MCF 10A (cell line): ENCODE results near the gene TRIM41. TPM values are rescaled to one million over a fixed set of nuclear protein-coding genes. Genes with fewer than 3 reads are reported as not detected.

ENCODE experiments used
- BruUV-seq: library from RNA; stranded (reverse); fragments of 400-500 nt; replicated peaks from 2 replicates; lab custom pipeline; 2021; lab: Mats Ljungman, UMichigan
- CTCF ChIA-PET: fragments of 300-600 bp; sonication (Branson Sonifier 250); formaldehyde crosslinking; extraction: SDS; loops from one replicate; lab custom pipeline; 2021; ENCODE audit warnings: antibody characterized with exemption, inconsistent platforms; lab: Yijun Ruan, JAX
- POLR2A ChIA-PET: fragments of 300-600, 350-650 bp; sonication (Branson Sonifier 250); formaldehyde crosslinking; extraction: SDS; loops from one replicate; lab custom pipeline; 2020; ENCODE audit warnings: antibody characterized with exemption, inconsistent platforms; lab: Yijun Ruan, JAX
- DNase-seq: peaks from one replicate; pipeline ENCODE4 v3.0.0-alpha.2; 2018; ENCODE audit not compliant: unreplicated experiment
- H3K27ac Mint-ChIP-seq: one replicate; pipeline ENCODE4 v1.8.0; 2022; ENCODE audit warnings: mild to moderate bottlenecking, low read depth, mixed read lengths; ENCODE audit not compliant: unreplicated experiment
- H3K27me3 Mint-ChIP-seq: one replicate; pipeline ENCODE4 v1.8.0; 2022; ENCODE audit warnings: mixed read lengths; ENCODE audit not compliant: insufficient read depth, unreplicated experiment
- H3K36me3 Mint-ChIP-seq: one replicate; pipeline ENCODE4 v1.8.0; 2022; ENCODE audit warnings: mild to moderate bottlenecking, moderate library complexity, mixed read lengths; ENCODE audit not compliant: insufficient read depth, unreplicated experiment
- H3K4me1 Mint-ChIP-seq: one replicate; pipeline ENCODE4 v1.8.0; 2022; ENCODE audit warnings: mixed read lengths; ENCODE audit not compliant: insufficient read depth, unreplicated experiment
- H3K4me3 Mint-ChIP-seq: one replicate; pipeline ENCODE4 v1.8.0; 2022; ENCODE audit warnings: mild to moderate bottlenecking, moderate library complexity, mixed read lengths; ENCODE audit not compliant: unreplicated experiment
- H3K9me3 Mint-ChIP-seq: one replicate; pipeline ENCODE4 v1.8.0; 2022; ENCODE audit warnings: mixed read lengths; ENCODE audit not compliant: unreplicated experiment
- CTCF ChIP-seq: fragments of 200-600 bp; IDR thresholded peaks from one replicate; pipeline ENCODE4 v1.8.0; 2022; ENCODE audit warnings: antibody characterized with exemption, mild to moderate bottlenecking; ENCODE audit not compliant: unreplicated experiment
- intact Hi-C: fragments of 100-400 bp; cut with micrococcal nuclease; formaldehyde crosslinking; loops from 2 replicates; pipeline ENCODE4 v1.14.1; 2022
- total RNA-seq: library from RNA; stranded (reverse); gene quantifications from 2 replicates; pipeline ENCODE4 v1.2.3, GENCODE V29; 2022

Gene TRIM41
- total RNA-seq, 1 experiment from 2014 or later, result 49.4 TPM

DNA sequence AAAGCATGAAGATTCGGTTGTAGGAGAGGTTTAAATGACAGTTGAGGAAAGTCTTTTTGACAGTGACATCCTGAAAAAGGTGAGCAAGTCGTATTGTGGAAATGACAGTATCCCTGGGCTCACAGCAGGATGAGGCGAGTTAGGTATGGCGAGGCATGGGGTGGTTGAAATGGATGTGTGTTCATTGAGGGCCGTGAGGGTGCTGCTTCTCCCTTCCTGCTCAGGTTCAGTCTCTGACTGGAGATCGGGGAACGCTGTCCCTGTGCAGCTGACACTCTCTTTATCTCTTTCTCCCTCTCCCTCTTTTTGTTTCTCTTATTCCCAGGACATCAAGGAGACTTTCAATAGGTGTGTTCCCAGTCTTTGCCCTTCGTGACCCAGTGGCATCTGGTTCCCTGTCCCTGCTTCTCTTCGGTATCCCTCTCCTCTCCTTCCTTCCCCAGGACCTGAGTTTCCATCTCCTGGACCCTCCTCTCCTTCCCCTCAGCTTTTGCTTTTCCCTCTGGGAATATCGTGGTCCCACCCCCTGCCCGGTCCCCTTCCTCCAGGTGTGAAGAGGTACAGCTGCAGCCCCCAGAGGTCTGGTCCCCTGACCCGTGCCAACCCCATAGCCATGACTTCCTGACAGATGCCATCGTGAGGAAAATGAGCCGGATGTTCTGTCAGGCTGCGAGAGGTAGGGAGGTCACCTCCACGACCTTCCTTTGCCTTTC lies 10.2 kb downstream of the TRIM41 start:
- Mint-ChIP-seq H3K36me3 (peaks cover 86% of the 10 kb centered on the region), H3K9me3 (no peaks in the 10 kb centered on the region), H3K4me1 (peaks cover 15% of the 10 kb centered on the region), H3K27ac (peak overlapping the region; percentile 6), H3K4me3 (no peak overlapping the region), H3K27me3 (no peaks in the 10 kb centered on the region)
- intact Hi-C loops, result no loop called here
- ChIA-PET POLR2A (interaction anchor here (0.6 to 19.6 kb wide), 5 partner anchors 9 to 22 kb away, joined by 3 to 374 read pairs (median 9); partner anchors contain the start of genes RACK1 and TRIM41), CTCF (interaction anchor here (0.6 to 1.1 kb wide), 2 partner anchors 29 to 42 kb away, joined by 3 read pairs; no protein-coding TSS in a partner anchor)
- TF ChIP-seq CTCF, result no peak
- no TSS peak for BruUV-seq
- no peak for DNase-seq

DNA sequence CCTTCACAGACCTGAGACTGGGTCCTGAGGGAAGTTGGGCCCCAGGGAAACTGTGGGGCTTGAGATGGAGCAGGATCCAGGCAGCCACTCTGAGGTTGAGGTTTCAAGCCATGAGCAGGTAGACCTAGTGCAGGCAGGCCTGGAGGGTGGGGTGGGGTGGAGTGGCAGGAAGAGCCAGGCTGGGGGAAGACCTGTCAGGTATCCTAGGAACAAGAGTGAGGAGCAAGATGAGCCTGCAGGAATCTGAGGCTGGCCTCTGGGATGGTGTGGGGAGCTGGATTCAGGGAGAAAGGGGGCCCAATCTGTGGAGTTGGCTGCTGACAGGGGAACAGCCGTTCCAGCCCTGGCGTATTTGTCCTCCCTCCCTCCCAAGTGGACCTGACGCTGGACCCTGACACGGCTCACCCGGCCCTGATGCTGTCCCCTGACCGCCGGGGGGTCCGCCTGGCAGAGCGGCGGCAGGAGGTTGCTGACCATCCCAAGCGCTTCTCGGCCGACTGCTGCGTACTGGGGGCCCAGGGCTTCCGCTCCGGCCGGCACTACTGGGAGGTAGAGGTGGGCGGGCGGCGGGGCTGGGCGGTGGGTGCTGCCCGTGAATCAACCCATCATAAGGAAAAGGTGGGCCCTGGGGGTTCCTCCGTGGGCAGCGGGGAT lies 10.8 kb downstream of the TRIM41 start:
- intact Hi-C loops, result no loop called here
- DNase-seq, result no peak
- ChIA-PET POLR2A (interaction anchor here (0.6 to 19.6 kb wide), 7 partner anchors 9 to 53 kb away, joined by 3 to 374 read pairs (median 5); partner anchors contain the start of genes RACK1 and TRIM41), CTCF (interaction anchor here (0.7 to 1.1 kb wide), 2 partner anchors 30 to 44 kb away, joined by 3 read pairs; no protein-coding TSS in a partner anchor)
- Mint-ChIP-seq H3K4me3 (no peak overlapping the region), H3K4me1 (peaks cover 18% of the 10 kb centered on the region), H3K36me3 (peaks cover 87% of the 10 kb centered on the region), H3K27ac (peak overlapping the region; percentile 6), H3K27me3 (no peaks in the 10 kb centered on the region), H3K9me3 (no peaks in the 10 kb centered on the region)
- no peak for TF ChIP-seq CTCF
- no TSS peak for BruUV-seq

DNA sequence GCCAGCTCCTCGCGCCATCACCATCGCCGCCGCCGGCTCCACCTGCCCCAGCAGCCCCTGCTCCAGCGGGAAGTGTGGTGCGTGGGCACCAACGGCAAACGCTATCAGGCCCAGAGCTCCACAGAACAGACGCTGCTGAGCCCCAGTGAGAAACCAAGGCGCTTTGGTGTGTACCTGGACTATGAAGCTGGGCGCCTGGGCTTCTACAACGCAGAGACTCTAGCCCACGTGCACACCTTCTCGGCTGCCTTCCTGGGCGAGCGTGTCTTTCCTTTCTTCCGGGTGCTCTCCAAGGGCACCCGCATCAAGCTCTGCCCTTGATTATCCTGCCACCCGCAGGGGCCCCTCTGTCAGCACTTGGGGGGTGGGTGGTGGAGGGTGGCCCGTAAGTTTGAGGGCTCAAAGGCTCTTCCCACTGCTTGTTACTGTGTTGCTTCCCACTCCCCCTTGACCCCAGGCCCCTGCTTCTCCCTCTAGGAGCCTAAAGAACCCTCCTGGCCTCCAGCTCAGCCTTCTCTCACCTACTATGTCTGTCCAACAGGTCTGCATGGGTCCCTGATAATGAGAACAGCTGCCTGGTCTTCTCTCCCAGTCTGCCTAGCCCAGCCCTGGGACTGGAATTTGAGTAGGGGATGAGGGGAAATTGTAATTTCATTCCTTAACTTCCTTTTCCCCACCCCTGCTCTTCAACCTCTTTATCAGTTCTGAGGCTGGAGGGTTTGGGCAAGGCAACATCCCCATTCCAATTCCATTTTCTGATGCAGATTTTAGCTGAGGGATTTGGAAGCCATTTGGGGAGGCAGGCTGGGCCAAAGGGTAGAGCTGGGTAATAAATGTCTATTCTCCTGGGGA lies 11.6 kb downstream of the TRIM41 start:
- no peak overlapping the region for H3K4me3 Mint-ChIP-seq
- POLR2A ChIA-PET, result interaction anchor here (0.6 to 19.6 kb wide), 13 partner anchors 8 to 450 kb away, joined by 3 to 374 read pairs (median 4); partner anchors contain the start of genes RACK1 and TRIM41
- H3K9me3 Mint-ChIP-seq, result no peaks in the 10 kb centered on the region
- peak; percentile 39 for DNase-seq
- H3K4me1 Mint-ChIP-seq, result peaks cover 22% of the 10 kb centered on the region
- CTCF ChIA-PET, result interaction anchor here (0.7 to 0.8 kb wide), 2 partner anchors 11 to 45 kb away, joined by 3 read pairs; no protein-coding TSS in a partner anchor
- BruUV-seq, result no TSS peak
- H3K27me3 Mint-ChIP-seq, result no peaks in the 10 kb centered on the region
- TF ChIP-seq CTCF, result no peak
- intact Hi-C loops, result no loop called here
- peak overlapping the region; percentile 51 for H3K27ac Mint-ChIP-seq
- peaks cover 87% of the 10 kb centered on the region for H3K36me3 Mint-ChIP-seq
